Epithelial cell of esophagus (primary cell): ENCODE results near the gene DTHD1.

Source experiments
- DNase-seq: peaks from one replicate; pipeline ENCODE4 v3.0.0; 2010; ENCODE audit warnings: low read depth
- H3K4me3 ChIP-seq: 2 replicates; pipeline ENCODE4 v1.5.1; 2011; ENCODE audit warnings: mild to moderate bottlenecking, low read length, control low read depth
- TF ChIP-seq, protein P1 (sequence below): IDR thresholded peaks from 2 replicates; pipeline ENCODE4 v1.5.1; 2011; ENCODE audit warnings: low read depth, mild to moderate bottlenecking, low read length, control low read depth, inconsistent platforms; ENCODE audit not compliant: insufficient read depth; ENCODE audit errors: missing control alignments

DTHD1 gene

GRCh38 chr4:36329228-36329627 lies 47.8 kb downstream of the DTHD1 start:
- DNase-seq, result no peak
- no peak overlapping the region for H3K4me3 ChIP-seq
- TF ChIP-seq, protein P1, sequence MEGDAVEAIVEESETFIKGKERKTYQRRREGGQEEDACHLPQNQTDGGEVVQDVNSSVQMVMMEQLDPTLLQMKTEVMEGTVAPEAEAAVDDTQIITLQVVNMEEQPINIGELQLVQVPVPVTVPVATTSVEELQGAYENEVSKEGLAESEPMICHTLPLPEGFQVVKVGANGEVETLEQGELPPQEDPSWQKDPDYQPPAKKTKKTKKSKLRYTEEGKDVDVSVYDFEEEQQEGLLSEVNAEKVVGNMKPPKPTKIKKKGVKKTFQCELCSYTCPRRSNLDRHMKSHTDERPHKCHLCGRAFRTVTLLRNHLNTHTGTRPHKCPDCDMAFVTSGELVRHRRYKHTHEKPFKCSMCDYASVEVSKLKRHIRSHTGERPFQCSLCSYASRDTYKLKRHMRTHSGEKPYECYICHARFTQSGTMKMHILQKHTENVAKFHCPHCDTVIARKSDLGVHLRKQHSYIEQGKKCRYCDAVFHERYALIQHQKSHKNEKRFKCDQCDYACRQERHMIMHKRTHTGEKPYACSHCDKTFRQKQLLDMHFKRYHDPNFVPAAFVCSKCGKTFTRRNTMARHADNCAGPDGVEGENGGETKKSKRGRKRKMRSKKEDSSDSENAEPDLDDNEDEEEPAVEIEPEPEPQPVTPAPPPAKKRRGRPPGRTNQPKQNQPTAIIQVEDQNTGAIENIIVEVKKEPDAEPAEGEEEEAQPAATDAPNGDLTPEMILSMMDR, result no peak

GRCh38 chr4:36330796-36331195 lies 49.4 kb downstream of the DTHD1 start:
- TF ChIP-seq, protein P1, result no peak
- no peak overlapping the region for H3K4me3 ChIP-seq
- DNase-seq, result no peak

GRCh38 chr4:36332023-36332781 lies 50.8 kb downstream of the DTHD1 start:
- TF ChIP-seq, protein P1, result no peak
- peak; percentile 32 for DNase-seq
- H3K4me3 ChIP-seq, result no peak overlapping the region

GRCh38 chr4:36332782-36333131 lies 51.3 kb downstream of the DTHD1 start:
- no peak for DNase-seq
- H3K4me3 ChIP-seq, result no peak overlapping the region
- TF ChIP-seq, protein P1, result no peak

DNA sequence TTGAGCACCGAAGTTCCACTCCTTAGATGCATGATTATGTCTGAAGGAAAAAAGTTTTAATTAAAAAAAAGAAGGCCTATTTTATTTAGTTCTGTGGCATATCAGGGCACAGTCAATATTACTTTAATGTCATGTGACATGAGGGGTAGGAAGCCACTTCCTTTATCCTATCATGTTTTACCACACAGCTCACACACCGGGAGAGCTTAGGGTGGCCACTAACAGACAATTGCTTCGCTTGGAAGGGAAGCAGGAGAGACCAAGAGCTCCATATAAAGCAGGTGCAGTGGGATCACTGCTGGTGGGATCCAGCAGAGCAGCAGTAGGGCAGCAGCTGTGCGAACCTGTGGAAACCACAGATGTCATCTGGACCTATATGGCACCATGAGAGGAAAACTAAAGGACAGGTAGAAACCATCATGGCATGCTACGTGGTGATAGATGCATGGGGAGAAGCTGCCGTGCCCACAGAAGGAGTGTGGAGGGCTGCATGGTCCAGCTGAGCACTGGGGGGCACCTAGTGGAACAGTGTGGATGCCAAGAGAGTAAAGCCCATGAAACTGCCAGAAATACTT lies 52.0 kb downstream of the DTHD1 start:
- no peak for DNase-seq
- no peak overlapping the region for H3K4me3 ChIP-seq
- TF ChIP-seq, protein P1, result no peak

DNA sequence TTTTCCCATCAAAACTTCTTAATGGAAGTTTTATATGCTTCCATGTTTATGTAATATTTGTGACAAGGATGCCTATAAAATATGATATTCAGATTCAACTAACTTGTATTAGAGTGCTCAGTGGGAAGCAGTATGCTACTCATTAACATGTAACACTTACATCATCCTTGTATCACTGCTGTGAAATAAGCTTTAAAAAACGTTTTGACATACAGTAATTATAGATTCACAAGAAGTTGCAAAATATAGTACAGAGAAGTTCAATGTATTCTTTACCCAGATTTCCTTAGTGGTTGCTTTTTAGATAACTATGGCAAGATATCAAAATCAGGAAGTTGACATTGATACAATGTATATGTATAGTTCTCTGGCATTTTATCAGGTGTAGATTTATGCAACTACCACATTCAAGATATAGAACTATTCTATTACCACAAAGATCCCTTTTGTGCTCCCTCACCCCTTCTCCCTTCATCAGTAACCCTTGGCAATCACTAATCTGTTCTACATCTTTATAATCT lies 56.3 kb downstream of the DTHD1 start:
- H3K4me3 ChIP-seq, result no peak overlapping the region
- DNase-seq, result no peak
- TF ChIP-seq, protein P1, result no peak

DNA sequence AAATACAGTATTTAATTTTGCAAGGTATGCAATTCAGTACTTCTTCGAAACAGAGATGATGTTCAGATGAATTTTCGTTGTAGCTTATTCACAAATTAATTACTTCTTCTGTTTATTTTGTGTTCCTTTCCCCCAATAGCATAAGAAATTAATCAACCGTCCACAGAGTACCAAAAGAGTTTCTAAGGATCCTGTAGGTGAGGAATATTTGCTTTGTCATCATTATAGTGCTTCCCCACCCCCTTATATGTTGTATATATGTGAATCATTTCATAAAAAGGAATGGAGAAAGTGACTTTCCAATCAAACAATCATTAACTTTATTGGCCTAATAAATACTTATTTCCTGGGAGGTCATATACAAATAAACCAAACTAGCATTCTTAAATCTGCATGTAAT lies 57.6 kb downstream of the DTHD1 start:
- TF ChIP-seq, protein P1, result no peak
- DNase-seq, result no peak
- no peak overlapping the region for H3K4me3 ChIP-seq
